A549 (cell line): ENCODE results near the gene OR10AG1. TPM values are rescaled to one million over a fixed set of nuclear protein-coding genes. Genes with fewer than 3 reads are reported as not detected.

Experiments used
- ATAC-seq, 2 experiments: fragments of 200-7000 bp in 1 of 2; fragments of >200 bp in 1 of 2; cut with Nextera tagmentation in 1 of 2; cut with Tn5 transposase in 1 of 2; 3 replicates each; pipeline versions ENCODE4 v1.8.0 to v1.9.1; 2018 to 2020; ENCODE audit warnings: mild to moderate bottlenecking in 1 of 2, moderate library complexity in 1 of 2
- CTCF ChIA-PET: fragments of 300-600 bp; sonication (Branson Sonifier 250); formaldehyde crosslinking; extraction: SDS; loops from one replicate; lab custom pipeline; 2021; ENCODE audit warnings: antibody characterized with exemption, inconsistent platforms; lab: Yijun Ruan, JAX
- POLR2A ChIA-PET: fragments of 350-600 bp; formaldehyde crosslinking; extraction: SDS; loops from one replicate; lab custom pipeline; 2021; ENCODE audit warnings: antibody characterized with exemption, inconsistent platforms; lab: Yijun Ruan, JAX
- DNase-seq, 2 experiments: peaks; one replicate each; pipeline versions ENCODE4 v3.0.0 to v3.0.0-alpha.2; 2011 to 2016; ENCODE audit warnings: low read depth in 1 of 2, low spot score in 1 of 2
- FAIRE-seq: peaks from 2 replicates; lab custom pipeline; 2011; peaks lifted over from hg19 to GRCh38; lab: Jason Lieb, UNC
- H3K27ac ChIP-seq, 2 experiments: fragments of >200 bp; sonication (Bioruptor Twin); formaldehyde crosslinking; 3 replicates each; pipeline ENCODE4 v1.5.1; 2016 to 2017
- H3K4me1 ChIP-seq: fragments of >200 bp; sonication (Bioruptor Twin); formaldehyde crosslinking; 3 replicates; pipeline ENCODE4 v1.6.1; 2016
- H3K4me2 ChIP-seq: fragments of >200 bp; sonication (Bioruptor Twin); formaldehyde crosslinking; 3 replicates; pipeline ENCODE4 v1.6.1; 2016
- H3K4me3 ChIP-seq: fragments of >200 bp; sonication (Bioruptor Twin); formaldehyde crosslinking; 3 replicates; pipeline ENCODE4 v1.5.1; 2016
- H3K9me3 ChIP-seq: fragments of >200 bp; sonication (Bioruptor Twin); formaldehyde crosslinking; 3 replicates; pipeline ENCODE4 v1.6.1; 2016
- ATOH8 ChIP-seq: fragments of 250-450 bp; sonication (Bioruptor Pico); IDR thresholded peaks from 2 replicates; pipeline ENCODE4 v1.5.0; 2020; ENCODE audit warnings: low read depth, mild to moderate bottlenecking, moderate library complexity
- CBX2 ChIP-seq: fragments of 200-600 bp; sonication (generic); IDR thresholded peaks from 2 replicates; pipeline ENCODE4 v1.6.1; 2016; ENCODE audit warnings: low read depth, mild to moderate bottlenecking, borderline replicate concordance
- CBX8 ChIP-seq: fragments of 200-600 bp; sonication (generic); IDR thresholded peaks from 2 replicates; pipeline ENCODE4 v1.6.1; 2016
- E2F6 ChIP-seq: IDR thresholded peaks from 2 replicates; pipeline ENCODE4 v1.6.1; 2012; ENCODE audit warnings: low read depth, borderline replicate concordance
- ELK1 ChIP-seq: fragments of 150-350 bp; IDR thresholded peaks from 2 replicates; pipeline ENCODE4 v1.6.1; 2014; ENCODE audit warnings: low read depth, mild to moderate bottlenecking, low read length
- GATA3 ChIP-seq: IDR thresholded peaks from 2 replicates; pipeline ENCODE4 v1.6.1; 2012; ENCODE audit warnings: borderline replicate concordance
- HES2 ChIP-seq: fragments of >200 bp; sonication (Bioruptor Twin); formaldehyde crosslinking; IDR thresholded peaks from 2 replicates; pipeline ENCODE4 v1.6.1; 2016
- HMGXB4 ChIP-seq: fragments of 250-450 bp; sonication (Bioruptor Pico); IDR thresholded peaks from 2 replicates; pipeline ENCODE4 v1.5.0; 2021; ENCODE audit warnings: mild to moderate bottlenecking, moderate library complexity, borderline replicate concordance
- HOXB5 ChIP-seq: fragments of 250-450 bp; sonication (Bioruptor Pico); IDR thresholded peaks from 2 replicates; pipeline ENCODE4 v1.5.0; 2020; ENCODE audit warnings: mild to moderate bottlenecking, moderate library complexity
- JUN ChIP-seq, 2 experiments: fragments of >200 bp; sonication (Bioruptor Twin); formaldehyde crosslinking; IDR thresholded peaks; 2 replicates in 1 of 2; 3 replicates in 1 of 2; pipeline ENCODE4 v1.6.1; 2016 to 2017
- KDM1A ChIP-seq: fragments of 200-600 bp; sonication (generic); IDR thresholded peaks from 2 replicates; pipeline ENCODE4 v1.6.1; 2016; ENCODE audit warnings: low read depth, mild to moderate bottlenecking
- MAFK ChIP-seq: fragments of 450-650 bp; IDR thresholded peaks from 2 replicates; pipeline ENCODE4 v1.6.1; 2014; ENCODE audit not compliant: partially characterized antibody
- MAZ ChIP-seq: fragments of 150-350 bp; IDR thresholded peaks from 2 replicates; pipeline ENCODE4 v1.6.1; 2014; ENCODE audit warnings: antibody characterized with exemption, low read depth, low read length, borderline replicate concordance
- MYC ChIP-seq: IDR thresholded peaks from 2 replicates; pipeline ENCODE4 v1.6.1; 2012; ENCODE audit warnings: mild to moderate bottlenecking, inconsistent platforms, low read length, improper control_type of control experiment, borderline replicate concordance
- PHF8 ChIP-seq: fragments of 200-600 bp; sonication (generic); IDR thresholded peaks from 2 replicates; pipeline ENCODE4 v1.6.1; 2016; ENCODE audit warnings: low read depth, mild to moderate bottlenecking, antibody characterized with exemption, moderate library complexity, borderline replicate concordance
- POLR2A ChIP-seq: IDR thresholded peaks from 2 replicates; pipeline ENCODE4 v1.6.1; 2012; ENCODE audit warnings: mild to moderate bottlenecking, low read length
- POLR2AphosphoS2 ChIP-seq: conservative IDR thresholded peaks from 2 replicates; pipeline ENCODE4 v1.6.1; 2012; ENCODE audit warnings: low read length, improper control_type of control experiment, inconsistent platforms
- RAD21 ChIP-seq, 2 experiments: fragments of >200 bp in 1 of 2; sonication (Bioruptor Twin) in 1 of 2; formaldehyde crosslinking in 1 of 2; IDR thresholded peaks in 1 of 2; conservative IDR thresholded peaks in 1 of 2; 2 replicates in 1 of 2; 3 replicates in 1 of 2; pipeline ENCODE4 v1.6.1; 2012 to 2018; ENCODE audit warnings: inconsistent platforms in 1 of 2
- SMC3 ChIP-seq: fragments of >200 bp; sonication (Bioruptor Twin); formaldehyde crosslinking; IDR thresholded peaks from 3 replicates; pipeline ENCODE4 v1.6.1; 2018; ENCODE audit warnings: inconsistent platforms
- SREBF2 ChIP-seq: fragments of 450-650 bp; IDR thresholded peaks from 2 replicates; pipeline ENCODE4 v1.6.1; 2014; ENCODE audit warnings: mild to moderate bottlenecking, moderate library complexity
- TFCP2L1 ChIP-seq: fragments of 250-450 bp; sonication (Bioruptor Pico); IDR thresholded peaks from 2 replicates; pipeline ENCODE4 v1.5.0; 2021; ENCODE audit warnings: mild to moderate bottlenecking
- TP53 ChIP-seq: fragments of 250-450 bp; sonication (Bioruptor Pico); IDR thresholded peaks from 2 replicates; pipeline ENCODE4 v1.5.0; 2021; ENCODE audit warnings: mild to moderate bottlenecking, moderate library complexity
- ZC3H11A ChIP-seq: fragments of 450-650 bp; IDR thresholded peaks from 2 replicates; pipeline ENCODE4 v1.6.1; 2014; ENCODE audit warnings: antibody characterized with exemption, mild to moderate bottlenecking
- ZFP36 ChIP-seq: fragments of 450-650 bp; IDR thresholded peaks from 2 replicates; pipeline ENCODE4 v1.6.1; 2014; ENCODE audit warnings: borderline replicate concordance; ENCODE audit not compliant: partially characterized antibody
- WGBS: methylation state at CpG from one replicate; pipeline ENCODE4 v1.1.6; 2017; ENCODE audit errors: missing lambda C conversion rate; 5-methylcytosine and 5-hydroxymethylcytosine counted together
- polyA plus RNA-seq, 4 experiments: library from polyadenylated mRNA; depleted of rRNA in 3 of 4; stranded (reverse); fragments of >200 nt; fragmentation: RNase III in 1 of 4; extraction: RNeasy Plus Mini Kit Qiagen cat#74134 plus additional on column Dnase treatment in 1 of 4; gene quantifications; 2 replicates in 3 of 4; 3 replicates in 1 of 4; pipeline ENCODE4 v1.2.3, GENCODE V29; 2011 to 2017

Gene OR10AG1
- polyA plus RNA-seq, 2 of the 4 experiments (the other 2 are of a cell fraction): not detected

GRCh38 chr11:56010716-56011115 is 41.0 kb upstream of the OR10AG1 start:
- ChIA-PET POLR2A (no interaction called here), CTCF (no interaction called here)
- no peak for FAIRE-seq
- Histone ChIP-seq H3K27ac (no peak overlapping the region), H3K9me3 (no peaks in the 10 kb centered on the region; the same call in 2 of the 3 replicates), H3K4me3 (no peak overlapping the region), H3K4me1 (no peaks in the 10 kb centered on the region), H3K4me2 (no peak overlapping the region)
- no peak for DNase-seq
- ATAC-seq: no peak
- no peak for TF ChIP-seq KDM1A
- TF ChIP-seq HOXB5 (CRISPR knock-in tag): no peak
- TF ChIP-seq POLR2A: no peak
- TF ChIP-seq GATA3: no peak
- TF ChIP-seq ZFP36: no peak
- TF ChIP-seq CBX2: no peak
- no peak for TF ChIP-seq E2F6
- no peak for TF ChIP-seq POLR2AphosphoS2
- TF ChIP-seq MAZ: no peak
- no peak for TF ChIP-seq ATOH8 (CRISPR knock-in tag)
- TF ChIP-seq SREBF2: no peak
- no peak for TF ChIP-seq MYC
- no peak for TF ChIP-seq HES2
- TF ChIP-seq MAFK: no peak
- TF ChIP-seq SMC3: no peak
- no peak for TF ChIP-seq ELK1
- no peak for TF ChIP-seq TFCP2L1 (CRISPR knock-in tag)
- TF ChIP-seq RAD21 (conservative IDR thresholded peaks at IDR 0.05 in 1 of 2, IDR thresholded peaks at IDR 0.05 in 1 of 2): no peak
- no peak for TF ChIP-seq TP53

GRCh38 chr11:55994525-55994924 is 24.8 kb upstream of the OR10AG1 start, which contains the start of gene OR5F1:
Gene OR5F1, minus strand, starts transcription at chr11:55994625. Its CDS starts 0 bp downstream, at chr11:55994625.
- H3K9me3 ChIP-seq: no peaks in the 10 kb centered on the region
- no peak within 1 kb of the TSS for H3K27ac ChIP-seq
- no peak within 1 kb of the TSS for H3K4me2 ChIP-seq
- WGBS: 1% methylated on average over 2 of the region's 2 CpGs
- no peak for TF ChIP-seq PHF8
- no peak for TF ChIP-seq JUN (IDR thresholded peaks at IDR 0.05)
- no peak for TF ChIP-seq ZC3H11A
- no peak for TF ChIP-seq CBX8
- no peak for TF ChIP-seq POLR2AphosphoS2
- no peak for TF ChIP-seq HMGXB4
- TF ChIP-seq E2F6: no peak
- TF ChIP-seq, all 56 proteins: peak for 0
- no peak for ATAC-seq
- no peak for FAIRE-seq
- Histone ChIP-seq H3K4me1 (no peaks in the 10 kb centered on the region), H3K4me3 (no peak within 1 kb of the TSS)
- ChIA-PET POLR2A (no interaction called here), CTCF (no interaction called here)
- DNase-seq: no peak
